ENCODE data around the gene TRAIP. TPM values are rescaled to one million over a fixed set of nuclear protein-coding genes. Genes with fewer than 3 reads are reported as not detected.
"Not testable (repeated sequence)": the region's sequence is repeated elsewhere in the genome, so short reads cannot be mapped to it uniquely, and the experiment has no call there.

TRAIP gene, protein sequence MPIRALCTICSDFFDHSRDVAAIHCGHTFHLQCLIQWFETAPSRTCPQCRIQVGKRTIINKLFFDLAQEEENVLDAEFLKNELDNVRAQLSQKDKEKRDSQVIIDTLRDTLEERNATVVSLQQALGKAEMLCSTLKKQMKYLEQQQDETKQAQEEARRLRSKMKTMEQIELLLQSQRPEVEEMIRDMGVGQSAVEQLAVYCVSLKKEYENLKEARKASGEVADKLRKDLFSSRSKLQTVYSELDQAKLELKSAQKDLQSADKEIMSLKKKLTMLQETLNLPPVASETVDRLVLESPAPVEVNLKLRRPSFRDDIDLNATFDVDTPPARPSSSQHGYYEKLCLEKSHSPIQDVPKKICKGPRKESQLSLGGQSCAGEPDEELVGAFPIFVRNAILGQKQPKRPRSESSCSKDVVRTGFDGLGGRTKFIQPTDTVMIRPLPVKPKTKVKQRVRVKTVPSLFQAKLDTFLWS
- 1 to 10 TPM; 1.1 to 4.8 (median 2.9) TPM for total RNA-seq

DNA sequence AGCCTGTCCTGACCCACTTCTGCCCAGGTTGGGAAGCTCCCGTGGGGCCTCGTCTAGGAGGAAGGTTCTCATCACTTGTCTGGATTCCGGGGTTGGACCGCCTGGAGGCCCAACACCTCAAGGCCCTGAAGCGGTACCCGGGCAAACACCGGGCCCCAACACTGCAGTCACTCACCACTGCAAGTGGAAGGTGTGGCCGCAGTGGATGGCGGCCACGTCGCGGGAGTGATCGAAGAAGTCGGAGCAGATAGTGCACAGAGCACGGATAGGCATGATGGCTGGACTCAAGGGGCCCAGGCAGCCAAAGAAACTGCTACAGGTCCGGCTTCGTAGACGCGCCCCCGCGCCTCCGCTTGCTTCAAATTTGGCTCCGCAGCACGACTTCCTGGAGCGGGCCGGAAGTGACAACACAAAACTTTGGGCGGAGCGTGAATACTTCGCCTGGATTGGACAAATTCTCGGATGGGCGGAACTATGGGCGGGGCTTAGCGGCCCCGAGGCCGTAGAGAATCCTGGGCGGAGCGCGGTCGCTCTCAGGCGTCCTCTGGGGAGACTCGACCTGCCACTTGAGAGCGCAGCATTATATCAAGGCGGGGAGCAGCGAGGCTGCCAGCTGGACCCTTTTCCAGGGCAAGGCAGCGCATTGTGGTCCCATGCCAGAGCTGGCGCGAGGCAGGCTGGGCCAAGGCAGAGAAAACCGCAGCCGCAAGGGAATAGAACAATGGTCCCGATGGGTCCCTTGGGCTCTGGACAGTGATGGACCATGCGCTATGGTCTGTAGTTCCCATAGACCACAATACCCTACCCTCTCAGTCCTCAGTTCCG, at the start of gene TRAIP:
Gene TRAIP (minus strand): TSS at position 384 of the 825 bp plus-strand sequence. CDS start 111 bp downstream, at position 273.
- 1 to 6% methylated on average over 34 to 52 of the region's 52 CpGs for WGBS, 2 donors
- peak within 1 kb of the TSS; percentile 49 for H3K4me3 ChIP-seq (ENCODE audit: low read depth, poor library complexity, severe bottlenecking)
- DNase-seq (ENCODE audit: low spot score in 2 of 2): peak; percentile 92 to 98
- intact Hi-C loops (cut with DNase I; ENCODE audit: low total_unique reads): no loop called here
- TF ChIP-seq, protein P1, sequence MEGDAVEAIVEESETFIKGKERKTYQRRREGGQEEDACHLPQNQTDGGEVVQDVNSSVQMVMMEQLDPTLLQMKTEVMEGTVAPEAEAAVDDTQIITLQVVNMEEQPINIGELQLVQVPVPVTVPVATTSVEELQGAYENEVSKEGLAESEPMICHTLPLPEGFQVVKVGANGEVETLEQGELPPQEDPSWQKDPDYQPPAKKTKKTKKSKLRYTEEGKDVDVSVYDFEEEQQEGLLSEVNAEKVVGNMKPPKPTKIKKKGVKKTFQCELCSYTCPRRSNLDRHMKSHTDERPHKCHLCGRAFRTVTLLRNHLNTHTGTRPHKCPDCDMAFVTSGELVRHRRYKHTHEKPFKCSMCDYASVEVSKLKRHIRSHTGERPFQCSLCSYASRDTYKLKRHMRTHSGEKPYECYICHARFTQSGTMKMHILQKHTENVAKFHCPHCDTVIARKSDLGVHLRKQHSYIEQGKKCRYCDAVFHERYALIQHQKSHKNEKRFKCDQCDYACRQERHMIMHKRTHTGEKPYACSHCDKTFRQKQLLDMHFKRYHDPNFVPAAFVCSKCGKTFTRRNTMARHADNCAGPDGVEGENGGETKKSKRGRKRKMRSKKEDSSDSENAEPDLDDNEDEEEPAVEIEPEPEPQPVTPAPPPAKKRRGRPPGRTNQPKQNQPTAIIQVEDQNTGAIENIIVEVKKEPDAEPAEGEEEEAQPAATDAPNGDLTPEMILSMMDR (IDR thresholded peaks at IDR 0.05): no peak

DNA sequence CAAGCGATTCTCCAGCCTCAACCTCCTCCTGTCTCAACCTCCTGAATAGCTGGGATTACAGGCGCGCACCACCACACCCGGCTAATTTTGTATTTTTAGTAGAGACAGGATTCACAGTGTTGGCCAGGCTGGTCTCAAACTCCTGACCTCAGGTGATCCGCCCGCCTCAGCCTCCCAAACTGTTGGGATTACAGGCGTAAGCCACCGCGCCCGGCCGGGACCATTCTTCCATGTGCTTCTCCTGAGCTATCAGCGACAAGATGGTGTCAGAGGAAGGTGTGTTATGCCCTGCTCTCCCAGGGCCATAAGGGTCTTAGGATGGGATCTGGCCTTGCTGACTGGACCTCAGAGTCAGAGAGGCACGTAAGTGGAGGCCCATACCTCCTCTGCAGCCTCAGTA, 48.1 kb upstream of the TRAIP start:
- H3K4me3 ChIP-seq (ENCODE audit: low read depth, poor library complexity, severe bottlenecking); DNase-seq (ENCODE audit: low spot score in 2 of 2); intact Hi-C loops (cut with DNase I; ENCODE audit: low total_unique reads): not testable (repeated sequence)
- 94 to 96% methylated on average over 13 of the region's 13 CpGs for WGBS, 2 donors

DNA sequence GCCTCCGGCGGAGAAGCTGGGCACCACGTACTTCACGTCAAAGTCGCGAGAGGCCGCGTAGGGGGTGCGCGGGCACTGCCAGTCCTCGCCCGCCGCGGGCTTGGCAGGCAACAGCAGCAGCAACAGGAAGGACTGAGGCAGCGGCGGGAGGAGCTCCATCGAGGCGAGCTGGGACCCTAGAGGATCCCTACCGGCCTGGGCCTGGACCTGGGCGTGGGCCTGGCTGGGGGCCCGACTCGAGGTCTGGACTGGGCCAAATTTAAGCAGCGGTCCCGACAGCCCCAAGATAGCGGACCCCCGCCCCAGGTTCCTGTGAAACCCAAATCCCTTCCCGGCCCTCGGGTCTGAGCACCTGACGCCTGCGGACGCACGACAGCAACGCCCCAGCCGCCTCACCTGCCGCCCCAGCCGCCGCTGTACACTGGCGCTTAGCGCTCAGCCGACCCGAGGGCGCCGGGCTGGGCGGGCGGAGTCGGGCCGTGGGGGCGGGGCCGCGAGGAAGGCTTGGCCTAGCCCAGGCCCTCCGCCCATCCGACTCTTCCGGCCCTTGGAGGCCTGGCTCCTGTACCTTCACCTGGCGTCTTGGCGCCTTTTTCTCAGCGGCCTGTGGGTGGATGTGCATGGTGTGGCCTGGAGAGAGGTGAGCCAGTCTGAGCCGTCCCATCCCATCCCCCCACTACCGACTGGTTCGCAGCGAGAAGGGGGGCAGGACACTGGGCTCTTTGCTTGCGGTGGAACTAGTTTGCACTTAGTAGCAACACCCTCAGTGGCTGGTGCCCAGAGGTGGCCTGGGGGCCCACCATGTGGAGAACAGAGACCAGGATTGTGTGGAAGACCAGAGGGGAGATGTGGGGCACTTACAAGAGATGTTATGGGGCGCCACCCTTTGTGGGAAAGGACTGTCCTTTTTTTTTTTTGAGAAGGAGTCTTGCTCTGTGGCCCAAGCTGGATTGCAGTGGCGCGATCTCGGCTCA, 47.4 kb upstream of the TRAIP start, which contains the start of gene MST1R:
Gene MST1R (minus strand): TSS at position 423 of the 974 bp plus-strand sequence. CDS start 264 bp downstream, at position 159.
- 35 to 39% methylated on average over 35 to 45 of the region's 65 CpGs for WGBS, 2 donors
- DNase-seq (ENCODE audit: low spot score in 2 of 2): peak; percentile 76 to 96
- TF ChIP-seq, protein P1 (IDR thresholded peaks at IDR 0.05): no peak
- TF ChIP-seq POLR2A (IDR thresholded peaks at IDR 0.05): no peak
- peak within 1 kb of the TSS; percentile 9 for H3K4me3 ChIP-seq (ENCODE audit: low read depth, poor library complexity, severe bottlenecking)
- intact Hi-C loops (cut with DNase I; ENCODE audit: low total_unique reads): no loop called here

DNA sequence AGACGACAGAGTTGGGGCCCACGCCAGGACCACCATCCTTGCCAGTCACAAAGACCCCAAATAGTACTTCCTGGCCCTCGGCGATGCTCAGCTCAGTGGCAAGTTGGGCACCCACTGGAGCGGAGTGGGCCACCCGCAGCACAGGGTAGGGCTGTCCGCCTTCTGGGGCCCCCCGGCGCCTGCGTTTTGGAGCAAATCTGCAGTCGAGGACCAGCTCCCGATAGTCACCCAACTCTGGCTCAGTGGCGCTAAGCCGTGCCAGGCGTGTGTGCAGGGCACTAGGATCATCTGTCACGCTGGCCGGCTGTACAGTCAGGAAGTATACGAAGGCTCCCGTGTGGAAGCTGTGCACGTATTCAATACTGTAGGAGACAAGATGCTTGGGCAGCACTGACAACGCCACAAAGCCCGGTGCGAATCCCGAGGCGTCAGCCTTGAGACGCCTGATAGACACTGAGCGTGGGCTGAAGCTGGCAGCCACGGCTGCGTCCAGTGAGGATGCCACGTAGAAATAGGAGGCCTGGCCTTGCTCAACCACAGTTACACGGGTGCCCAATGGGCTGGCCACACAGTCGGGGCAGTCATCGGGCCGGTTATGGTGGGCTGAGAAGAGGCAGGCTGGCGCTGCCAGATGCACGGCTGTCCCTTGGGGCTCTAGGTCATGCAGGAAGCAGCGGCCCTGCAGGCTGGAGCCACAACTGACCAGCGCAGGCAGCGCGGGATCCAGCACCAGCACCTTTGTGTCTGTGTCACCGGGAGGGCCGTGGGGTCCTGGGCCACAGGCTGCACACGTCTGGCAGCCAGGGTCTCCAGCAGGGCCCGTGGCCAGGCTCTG, 46.4 kb upstream of the TRAIP start:
- TF ChIP-seq, protein P1 (IDR thresholded peaks at IDR 0.05): no peak
- TF ChIP-seq POLR2A (IDR thresholded peaks at IDR 0.05): no peak
- DNase-seq (ENCODE audit: low spot score in 2 of 2): no peak
- H3K4me3 ChIP-seq (ENCODE audit: low read depth, poor library complexity, severe bottlenecking): peak overlapping the region; percentile 9
- WGBS, 2 donors: 53 to 76% methylated on average over 36 to 37 of the region's 44 CpGs
- intact Hi-C loops (cut with DNase I; ENCODE audit: low total_unique reads): no loop called here
